CD14-positive monocyte (primary cell): ENCODE data around the gene C16orf96. TPM values are rescaled to one million over a fixed set of nuclear protein-coding genes. Genes with fewer than 3 reads are reported as not detected.

Experiments used
- DNase-seq, 3 donors: peaks; one replicate each; pipeline ENCODE4 v3.0.0-alpha.2; 2011 to 2022
- H2AFZ ChIP-seq: 2 replicates; pipeline ENCODE4 v1.6.0; 2012; ENCODE audit warnings: mild to moderate bottlenecking, low read depth, low read length, inconsistent platforms; ENCODE audit not compliant: insufficient read depth, poor library complexity, severe bottlenecking
- H3K27ac ChIP-seq, 2 donors: 1 replicate in 1 of 2; 2 replicates in 1 of 2; pipeline ENCODE4 v1.5.1; 2012 to 2013; ENCODE audit warnings: low read length in 2 of 2, control low read depth in 1 of 2, inconsistent platforms in 1 of 2, low read depth in 1 of 2, mild to moderate bottlenecking in 1 of 2
- H3K27me3 ChIP-seq, 2 donors: one replicate each; pipeline versions ENCODE4 v1.6.0 to v1.6.1; 2011 to 2013; ENCODE audit warnings: low read length in 2 of 2; ENCODE audit not compliant: control insufficient read depth in 2 of 2, insufficient read depth in 2 of 2
- H3K36me3 ChIP-seq, 2 donors: replicated peaks in 1 of 2; 1 replicate in 1 of 2; 2 replicates in 1 of 2; pipeline versions ENCODE4 v1.5.1 to v1.6.1; 2012 to 2013; ENCODE audit warnings: low read length in 2 of 2, control low read depth in 1 of 2, inconsistent platforms in 1 of 2, mild to moderate bottlenecking in 1 of 2; ENCODE audit not compliant: insufficient read depth in 2 of 2, control insufficient read depth in 1 of 2
- H3K4me1 ChIP-seq, 2 donors: 1 replicate in 1 of 2; 2 replicates in 1 of 2; pipeline versions ENCODE4 v1.5.1 to v1.6.1; 2012 to 2013; ENCODE audit warnings: low read length in 2 of 2, control low read depth in 1 of 2, inconsistent platforms in 1 of 2, mild to moderate bottlenecking in 1 of 2, moderate library complexity in 1 of 2; ENCODE audit not compliant: insufficient read depth in 2 of 2, control insufficient read depth in 1 of 2
- H3K4me2 ChIP-seq: replicated peaks from 2 replicates; pipeline ENCODE3; 2012; ENCODE audit warnings: low read length, moderate library complexity, mild to moderate bottlenecking; ENCODE audit not compliant: poor library complexity, severe bottlenecking; ENCODE audit errors: extremely low read depth
- H3K4me3 ChIP-seq, 3 experiments: fragments of 200-600 bp in 1 of 3; sonication (generic) in 1 of 3; replicated peaks in 1 of 3; 1 replicate in 2 of 3; 2 replicates in 1 of 3; pipeline ENCODE4 v1.5.1; 2011 to 2013; ENCODE audit warnings: low read length in 3 of 3, mild to moderate bottlenecking in 3 of 3, control low read depth in 2 of 3, low read depth in 2 of 3, inconsistent platforms in 1 of 3, moderate library complexity in 1 of 3
- H3K79me2 ChIP-seq: 2 replicates; pipeline ENCODE4 v1.6.0; 2012; ENCODE audit warnings: mild to moderate bottlenecking, control low read depth, inconsistent platforms, low read length, moderate library complexity; ENCODE audit not compliant: insufficient read depth
- H3K9ac ChIP-seq: 2 replicates; pipeline ENCODE4 v1.6.0; 2017; ENCODE audit warnings: low read length, mild to moderate bottlenecking; ENCODE audit not compliant: insufficient read depth, poor library complexity, severe bottlenecking
- H3K9me3 ChIP-seq, 2 donors: replicated peaks in 1 of 2; 1 replicate in 1 of 2; 2 replicates in 1 of 2; pipeline versions ENCODE4 v1.5.1 to v1.6.1; 2012 to 2013; ENCODE audit warnings: low read length in 2 of 2, control low read depth in 1 of 2; ENCODE audit not compliant: control insufficient read depth in 1 of 2, insufficient read depth in 1 of 2
- H4K20me1 ChIP-seq: 2 replicates; pipeline ENCODE4 v1.6.0; 2012; ENCODE audit warnings: mild to moderate bottlenecking, low read length, control low read depth, moderate library complexity; ENCODE audit not compliant: insufficient read depth
- H3K27ac Mint-ChIP-seq, 7 donors: one replicate each; pipeline ENCODE4 v1.8.0; 2020; ENCODE audit warnings: mild to moderate bottlenecking in 7 of 7, mixed read lengths in 7 of 7, moderate library complexity in 6 of 7, inconsistent platforms in 2 of 7
- H3K27me3 Mint-ChIP-seq, 3 donors: one replicate each; pipeline ENCODE4 v1.8.0; 2021 to 2022; ENCODE audit warnings: low read depth in 3 of 3, mild to moderate bottlenecking in 3 of 3, mixed read lengths in 3 of 3, moderate library complexity in 3 of 3, inconsistent platforms in 1 of 3
- H3K36me3 Mint-ChIP-seq, 2 donors: one replicate each; pipeline ENCODE4 v1.8.0; 2020; ENCODE audit warnings: mixed read lengths in 2 of 2, inconsistent platforms in 1 of 2, mild to moderate bottlenecking in 1 of 2
- H3K4me1 Mint-ChIP-seq: one replicate; pipeline ENCODE4 v1.8.0; 2020; ENCODE audit warnings: mild to moderate bottlenecking, mixed read lengths
- H3K4me3 Mint-ChIP-seq, 2 donors: one replicate each; pipeline ENCODE4 v1.8.0; 2020; ENCODE audit warnings: mild to moderate bottlenecking in 2 of 2, mixed read lengths in 2 of 2, moderate library complexity in 1 of 2
- H3K9me3 Mint-ChIP-seq, 7 donors: one replicate each; pipeline ENCODE4 v1.8.0; 2020 to 2022; ENCODE audit warnings: mixed read lengths in 7 of 7, mild to moderate bottlenecking in 6 of 7, moderate library complexity in 6 of 7, inconsistent platforms in 2 of 7
- CTCF ChIP-seq: fragments of 200-600 bp; IDR thresholded peaks from one replicate; pipeline ENCODE4 v1.8.0; 2022; ENCODE audit warnings: antibody characterized with exemption, mild to moderate bottlenecking
- WGBS: methylation state at CpG from one replicate; pipeline ENCODE4 v1.1.5; 2013; ENCODE audit warnings: missing lambda C conversion rate; ENCODE audit not compliant: insufficient coverage; 5-methylcytosine and 5-hydroxymethylcytosine counted together
- intact Hi-C, 2 donors: fragments of 100-400 bp; cut with micrococcal nuclease; formaldehyde crosslinking; loops; one replicate each; pipeline versions ENCODE4 v1.15.0 to v1.15.1; 2023
- polyA plus RNA-seq, 3 donors: library from polyadenylated mRNA; depleted of rRNA in 1 of 3; unstranded in 2 of 3; stranded (reverse) in 1 of 3; fragments of 300-500 nt in 2 of 3; fragments of >200 nt in 1 of 3; fragmentation: Illumina TruSeq in 2 of 3; gene quantifications; 1 replicate in 2 of 3; 2 replicates in 1 of 3; pipeline ENCODE4 v1.2.3, GENCODE V29; 2012 to 2021

The C16orf96 gene
- polyA plus RNA-seq, 3 donors = 0.13 TPM; not detected in 2

GRCh38 chr16:4515611-4516233 lies 40.4 kb upstream of the C16orf96 start:
- Histone ChIP-seq H3K79me2 (peaks cover 55% of the 10 kb centered on the region), H2AFZ (peak overlapping the region; percentile 25), H3K9me3 (no peaks in the 10 kb centered on the region), H3K4me3 (peak overlapping the region in 2 of 3 experiments; percentile 13 to 69), H3K4me2 (peak overlapping the region; percentile 81), H4K20me1 (no peaks in the 10 kb centered on the region), H3K36me3 (peaks cover 11 to 16% of the 10 kb centered on the region in 2 donors), H3K27me3 (no peaks in the 10 kb centered on the region), H3K4me1 (peaks cover 78 to 87% of the 10 kb centered on the region in 2 donors), H3K9ac (peak overlapping the region; percentile 41), H3K27ac (peak overlapping the region; percentile 67 to 86)
- intact Hi-C loops = loop anchor here in 1 of 2 donors (10.0 kb wide), 1 partner anchor 99 kb away; the partner anchor contains the start of gene UBALD1
- H3K27ac Mint-ChIP-seq = peak overlapping the region; percentile 89 to 96 (median 94)
- no peak for TF ChIP-seq CTCF
- DNase-seq = peak; percentile 87 to 93 (median 93)
- 0% methylated on average over 3 of the region's 5 CpGs for WGBS
- H3K36me3 Mint-ChIP-seq = peaks cover 16 to 23% of the 10 kb centered on the region in 2 donors
- H3K9me3 Mint-ChIP-seq = peaks cover 0 to 1% (median 0%) of the 10 kb centered on the region in 7 donors
- peaks cover 0 to 1% (median 0%) of the 10 kb centered on the region in 3 donors for H3K27me3 Mint-ChIP-seq
- peak overlapping the region; percentile 63 to 81 for H3K4me3 Mint-ChIP-seq
- H3K4me1 Mint-ChIP-seq = peaks cover 81% of the 10 kb centered on the region

GRCh38 chr16:4517812-4518680 lies 38.1 kb upstream of the C16orf96 start:
- H3K9ac ChIP-seq = no peak overlapping the region
- H3K27me3 ChIP-seq = no peaks in the 10 kb centered on the region
- H3K4me1 ChIP-seq = peaks cover 65 to 75% of the 10 kb centered on the region in 2 donors
- peak overlapping the region in 4 of 7 donors; percentile 38 to 82 (median 55) for H3K27ac Mint-ChIP-seq
- peaks cover 5 to 15% of the 10 kb centered on the region in 2 donors for H3K36me3 Mint-ChIP-seq
- 82% methylated on average over 11 of the region's 12 CpGs for WGBS
- peak; percentile 59 for TF ChIP-seq CTCF
- H3K9me3 ChIP-seq = no peaks in the 10 kb centered on the region
- H3K79me2 ChIP-seq = peaks cover 49% of the 10 kb centered on the region
- H3K27ac ChIP-seq = no peak overlapping the region
- peaks cover 0 to 2% of the 10 kb centered on the region in 2 donors for H3K36me3 ChIP-seq
- no peak overlapping the region for H3K4me2 ChIP-seq
- H3K27me3 Mint-ChIP-seq = peaks cover 0 to 3% (median 1%) of the 10 kb centered on the region in 3 donors
- no peak overlapping the region for H3K4me3 Mint-ChIP-seq
- H2AFZ ChIP-seq = no peak overlapping the region
- H3K4me3 ChIP-seq = no peak overlapping the region
- intact Hi-C loops = loop anchor here in 1 of 2 donors (10.0 kb wide), 1 partner anchor 97 kb away; the partner anchor contains the start of gene UBALD1
- no peaks in the 10 kb centered on the region for H4K20me1 ChIP-seq
- H3K4me1 Mint-ChIP-seq = peaks cover 70% of the 10 kb centered on the region
- peaks cover 0 to under 1% (median 0%) of the 10 kb centered on the region in 7 donors for H3K9me3 Mint-ChIP-seq
- no peak for DNase-seq
